SU-DHL-6 (cell line): ENCODE results near the gene INPP5B.

Experiments used
- CTCF ChIP-seq: fragments of 200-600 bp; sonication (generic); IDR thresholded peaks from one replicate; pipeline ENCODE4 v1.5.1; 2017; ENCODE audit warnings: antibody characterized with exemption, mild to moderate bottlenecking, low read length, moderate library complexity; ENCODE audit not compliant: insufficient read depth, poor library complexity, severe bottlenecking
- EZH2phosphoT487 ChIP-seq: fragments of 200-600 bp; sonication (generic), shearing (Covaris generic); conservative IDR thresholded peaks from 2 replicates; pipeline ENCODE4 v1.6.1; 2018; ENCODE audit warnings: mild to moderate bottlenecking, antibody characterized with exemption, low read length, moderate library complexity, mixed read lengths

DNA sequence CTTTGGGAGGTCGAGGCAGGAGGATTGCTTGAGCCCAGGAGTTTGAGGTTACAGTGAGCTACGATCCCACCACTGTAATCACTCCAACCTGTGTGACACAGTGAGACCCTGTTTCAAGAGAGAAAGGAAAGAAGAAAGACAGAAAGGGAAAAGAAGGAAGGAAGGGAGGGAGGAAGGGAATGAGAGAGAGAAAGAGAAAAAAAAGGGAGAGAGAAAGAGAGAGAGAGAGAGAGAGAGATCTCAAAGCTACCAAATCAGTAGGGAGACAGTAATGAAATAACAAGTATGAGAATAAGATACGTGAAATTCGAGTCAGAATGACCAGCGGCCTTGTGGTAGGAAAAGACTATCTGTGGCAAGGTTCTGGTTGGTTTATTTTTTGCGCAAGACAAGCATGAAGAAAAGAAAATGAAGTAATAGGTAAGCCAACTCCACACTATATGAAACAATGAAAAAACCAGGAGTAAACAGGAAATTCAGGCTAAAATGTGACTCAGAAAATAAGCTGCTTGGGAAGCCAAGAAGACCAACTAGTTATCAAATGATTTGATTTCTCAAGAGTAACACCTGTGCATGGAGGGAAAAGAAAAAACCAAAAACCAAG, 96.4 kb downstream of the INPP5B start:
- TF ChIP-seq CTCF: no peak
- no peak for TF ChIP-seq EZH2phosphoT487
